HAP-1 (cell line): ENCODE measurements around the gene BNC1.

ENCODE experiments used
- DNase-seq, 2 experiments: peaks; one replicate each; pipeline ENCODE4 v3.0.0-alpha.2; 2016 to 2020; ENCODE audit warnings: low spot score in 2 of 2
- H3K27me3 ChIP-seq: fragments of 250-450 bp; sonication (Bioruptor Pico); 2 replicates; pipeline ENCODE4 v1.5.1; 2020; ENCODE audit warnings: low read depth, mild to moderate bottlenecking, moderate library complexity
- H3K36me3 ChIP-seq: fragments of 250-450 bp; sonication (Bioruptor Pico); replicated peaks from 2 replicates; pipeline ENCODE4 v1.5.1; 2020; ENCODE audit warnings: mild to moderate bottlenecking
- H3K4me1 ChIP-seq: fragments of 250-450 bp; sonication (Bioruptor Pico); 2 replicates; pipeline ENCODE4 v1.5.1; 2020; ENCODE audit warnings: mild to moderate bottlenecking
- H3K4me3 ChIP-seq: fragments of 250-450 bp; sonication (Bioruptor Pico); 2 replicates; pipeline ENCODE4 v1.5.1; 2020; ENCODE audit warnings: mild to moderate bottlenecking, moderate library complexity
- H3K9me3 ChIP-seq: fragments of 250-450 bp; sonication (Bioruptor Pico); 2 replicates; pipeline ENCODE4 v1.5.1; 2020; ENCODE audit warnings: mild to moderate bottlenecking, moderate library complexity
- in situ Hi-C: fragments of 300-500 bp; cut with MboI; formaldehyde crosslinking; loops from 3 replicates; pipeline ENCODE4 v1.14.3; 2020; ENCODE audit warnings: low sequenced_read_pairs, inconsistent platforms, mixed read lengths

Gene BNC1

DNA sequence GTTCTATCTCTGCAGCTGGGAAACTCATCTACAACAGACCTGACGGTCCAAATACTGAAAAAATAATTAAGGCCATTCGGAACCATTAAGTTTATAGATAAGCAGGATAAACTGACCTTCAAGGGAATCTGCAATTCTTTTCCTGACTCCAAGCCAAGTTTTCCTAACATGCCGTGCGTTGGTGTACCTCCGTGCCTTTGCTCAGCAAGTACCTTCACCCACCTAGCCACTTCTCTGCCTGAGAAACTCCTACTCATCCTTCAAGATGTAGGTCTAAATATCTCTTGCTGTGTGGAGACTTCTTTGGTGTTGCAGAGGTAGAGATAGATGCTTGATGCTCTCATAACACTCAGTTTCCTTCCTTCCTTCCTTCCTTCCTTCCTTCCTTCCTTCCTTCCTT is 24.2 kb upstream of the BNC1 start:
- H3K27me3 ChIP-seq: no peaks in the 10 kb centered on the region
- no peaks in the 10 kb centered on the region for H3K36me3 ChIP-seq
- in situ Hi-C loops: no loop called here
- H3K4me1 ChIP-seq: peaks cover 10% of the 10 kb centered on the region
- DNase-seq: no peak
- no peaks in the 10 kb centered on the region for H3K9me3 ChIP-seq
- H3K4me3 ChIP-seq: no peak overlapping the region

DNA sequence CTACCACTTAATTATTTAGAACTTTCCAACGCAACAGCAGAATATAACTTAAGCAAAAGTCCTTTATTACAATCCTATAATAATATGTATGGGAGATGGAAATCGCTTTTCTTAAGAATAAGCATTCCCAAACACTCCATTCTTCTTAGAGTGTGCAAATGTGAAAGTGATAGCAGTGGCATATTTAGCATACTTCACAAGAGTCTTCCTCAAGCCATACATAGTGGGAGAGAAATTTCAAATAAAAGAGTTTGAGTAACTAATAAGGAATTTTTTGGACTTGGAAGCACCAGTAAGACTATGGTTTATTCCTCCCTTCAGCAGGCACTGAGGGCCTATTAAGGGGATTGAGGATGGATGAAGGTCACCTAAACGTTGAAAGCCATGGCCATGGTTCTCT is 22.1 kb upstream of the BNC1 start:
- no peaks in the 10 kb centered on the region for H3K27me3 ChIP-seq
- no peaks in the 10 kb centered on the region for H3K36me3 ChIP-seq
- no peak for DNase-seq
- no peaks in the 10 kb centered on the region for H3K9me3 ChIP-seq
- in situ Hi-C loops: no loop called here
- H3K4me1 ChIP-seq: peaks cover 10% of the 10 kb centered on the region
- no peak overlapping the region for H3K4me3 ChIP-seq

DNA sequence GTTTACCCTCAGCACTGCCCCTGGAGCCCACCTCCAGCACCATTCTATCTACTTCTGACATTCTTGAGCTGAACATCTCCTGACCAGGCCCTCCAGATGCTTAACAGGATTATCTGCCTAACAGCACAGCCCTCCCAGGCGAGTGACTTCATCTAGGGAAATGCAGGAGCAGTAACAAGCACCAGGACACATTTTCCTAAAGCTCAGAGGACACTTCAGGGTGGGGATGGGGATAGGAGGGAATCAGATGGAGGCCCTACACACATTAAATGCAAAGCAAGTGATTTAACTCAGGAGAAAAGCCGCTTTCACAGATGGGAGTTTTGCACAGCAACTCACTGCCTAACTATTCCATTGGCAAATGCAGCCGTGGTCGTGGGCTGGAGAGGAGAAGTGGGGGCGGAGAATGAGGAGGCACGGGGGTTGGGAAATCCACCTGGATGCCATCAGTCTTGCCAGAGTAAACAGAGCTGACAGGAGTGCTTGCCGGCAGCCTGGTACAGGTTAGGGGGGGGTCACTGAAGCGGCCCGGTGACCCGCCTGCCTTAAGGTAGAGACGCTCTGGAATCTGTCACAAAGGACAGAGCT is 21.3 kb upstream of the BNC1 start:
- no peak overlapping the region for H3K4me3 ChIP-seq
- H3K9me3 ChIP-seq: no peaks in the 10 kb centered on the region
- DNase-seq: no peak
- no peaks in the 10 kb centered on the region for H3K36me3 ChIP-seq
- in situ Hi-C loops: no loop called here
- H3K4me1 ChIP-seq: peaks cover 6% of the 10 kb centered on the region
- H3K27me3 ChIP-seq: no peaks in the 10 kb centered on the region

- no peak for DNase-seq
- H3K9me3 ChIP-seq: no peaks in the 10 kb centered on the region
- H3K4me1 ChIP-seq: no peaks in the 10 kb centered on the region
- in situ Hi-C loops: no loop called here
- peaks cover 2% of the 10 kb centered on the region; the same call in 1 of the 2 replicates for H3K27me3 ChIP-seq
- H3K36me3 ChIP-seq: no peaks in the 10 kb centered on the region
- no peak overlapping the region for H3K4me3 ChIP-seq
Observed at GRCh38 chr15:83304861-83305703, 20.6 kb upstream of the BNC1 start.

- Histone ChIP-seq H3K4me1 (no peaks in the 10 kb centered on the region), H3K4me3 (no peak overlapping the region), H3K27me3 (peaks cover 6% of the 10 kb centered on the region; the same call in 1 of the 2 replicates), H3K36me3 (no peaks in the 10 kb centered on the region), H3K9me3 (no peaks in the 10 kb centered on the region)
- in situ Hi-C loops: no loop called here
- DNase-seq: no peak
Observed at GRCh38 chr15:83303535-83303934, 19.1 kb upstream of the BNC1 start.

- Histone ChIP-seq H3K4me3 (no peak overlapping the region), H3K9me3 (no peaks in the 10 kb centered on the region), H3K4me1 (no peaks in the 10 kb centered on the region), H3K27me3 (peaks cover 6% of the 10 kb centered on the region; the same call in 1 of the 2 replicates), H3K36me3 (no peaks in the 10 kb centered on the region)
- no peak for DNase-seq
- in situ Hi-C loops: no loop called here
Observed at GRCh38 chr15:83300826-83301225, 16.4 kb upstream of the BNC1 start.

- in situ Hi-C loops: no loop called here
- no peak for DNase-seq
- peaks cover 6% of the 10 kb centered on the region; the same call in 1 of the 2 replicates for H3K27me3 ChIP-seq
- H3K4me1 ChIP-seq: no peaks in the 10 kb centered on the region
- no peak overlapping the region for H3K4me3 ChIP-seq
- H3K9me3 ChIP-seq: no peaks in the 10 kb centered on the region
- H3K36me3 ChIP-seq: no peaks in the 10 kb centered on the region
Observed at GRCh38 chr15:83299462-83299861, 15.0 kb upstream of the BNC1 start.

DNA sequence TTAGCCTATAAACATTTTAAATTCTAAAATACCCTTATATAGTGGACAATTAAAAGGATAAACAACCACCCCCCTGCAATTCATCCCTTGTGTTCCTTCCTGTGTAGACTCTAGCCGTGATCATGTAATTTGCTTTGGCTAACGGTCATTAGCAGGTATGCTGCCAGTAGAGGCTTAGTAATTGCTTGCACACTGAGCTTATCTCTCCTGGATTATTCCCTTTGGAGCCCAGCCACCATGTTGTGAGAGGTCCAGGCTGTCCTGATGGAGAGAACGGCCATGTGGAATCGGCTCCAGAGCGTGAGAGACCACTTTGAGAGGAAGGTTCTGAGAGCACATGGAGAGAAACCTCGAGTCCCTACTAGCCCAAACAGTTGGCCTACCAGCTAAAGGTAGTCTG is 11.0 kb upstream of the BNC1 start:
- peaks cover 13% of the 10 kb centered on the region for H3K27me3 ChIP-seq
- no peaks in the 10 kb centered on the region for H3K4me1 ChIP-seq
- no peaks in the 10 kb centered on the region for H3K36me3 ChIP-seq
- in situ Hi-C loops: no loop called here
- H3K9me3 ChIP-seq: no peaks in the 10 kb centered on the region
- H3K4me3 ChIP-seq: no peak overlapping the region
- DNase-seq: no peak

- Histone ChIP-seq H3K27me3 (peaks cover 6% of the 10 kb centered on the region; the same call in 1 of the 2 replicates), H3K4me3 (no peak overlapping the region), H3K9me3 (no peaks in the 10 kb centered on the region), H3K4me1 (no peaks in the 10 kb centered on the region), H3K36me3 (no peaks in the 10 kb centered on the region)
- DNase-seq: no peak
- in situ Hi-C loops: no loop called here
Observed at GRCh38 chr15:83293201-83293600, 8.7 kb upstream of the BNC1 start.

DNA sequence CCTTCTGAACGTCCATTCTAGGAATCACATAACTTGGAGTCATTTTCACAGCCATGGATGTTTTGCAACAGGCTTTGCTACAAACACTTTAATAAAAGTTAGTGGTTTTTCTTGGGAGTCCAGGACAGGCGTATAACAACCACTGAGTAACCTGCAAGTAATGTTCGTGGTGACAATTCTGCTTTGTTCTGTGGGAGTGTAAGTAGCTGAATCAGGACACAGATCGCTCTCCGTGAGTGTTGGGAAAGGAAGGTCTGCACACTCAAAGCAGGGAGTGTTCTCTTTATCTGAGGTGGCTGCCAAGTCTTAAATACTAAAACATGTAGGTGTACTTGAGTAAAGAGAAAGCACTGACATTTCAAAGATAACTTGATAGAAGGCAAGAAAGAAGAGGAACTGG is 7.9 kb upstream of the BNC1 start:
- no peak for DNase-seq
- Histone ChIP-seq H3K27me3 (peaks cover 6% of the 10 kb centered on the region; the same call in 1 of the 2 replicates), H3K4me1 (no peaks in the 10 kb centered on the region), H3K4me3 (no peak overlapping the region), H3K9me3 (no peaks in the 10 kb centered on the region), H3K36me3 (no peaks in the 10 kb centered on the region)
- in situ Hi-C loops: no loop called here

DNA sequence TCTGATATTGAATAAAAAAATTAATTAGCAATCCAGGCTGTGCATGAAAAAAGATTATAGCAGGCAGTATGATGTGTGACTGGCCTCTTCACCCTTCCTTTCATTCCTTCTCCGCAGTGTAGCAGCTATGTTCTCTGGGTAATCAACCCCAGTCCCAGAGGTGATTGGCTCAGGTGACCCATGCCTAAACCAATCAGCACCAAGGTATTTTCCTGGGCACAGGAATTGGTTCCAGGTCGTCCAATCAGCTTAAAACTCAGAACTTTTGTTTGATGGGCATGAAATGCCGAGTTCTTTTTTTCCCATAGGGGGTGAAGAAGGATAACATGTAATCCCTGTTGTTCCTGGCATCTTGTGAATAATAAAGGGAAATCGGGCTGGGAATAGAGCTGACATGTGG is 5.8 kb upstream of the BNC1 start:
- in situ Hi-C loops: no loop called here
- Histone ChIP-seq H3K36me3 (no peaks in the 10 kb centered on the region), H3K4me1 (no peaks in the 10 kb centered on the region), H3K27me3 (peaks cover 11% of the 10 kb centered on the region), H3K9me3 (no peaks in the 10 kb centered on the region), H3K4me3 (no peak overlapping the region)
- peak in 1 of 2 experiments; percentile 31 for DNase-seq

- no peak overlapping the region for H3K4me3 ChIP-seq
- peaks cover 16% of the 10 kb centered on the region for H3K27me3 ChIP-seq
- H3K4me1 ChIP-seq: no peaks in the 10 kb centered on the region
- no peak for DNase-seq
- in situ Hi-C loops: no loop called here
- no peaks in the 10 kb centered on the region for H3K36me3 ChIP-seq
- no peaks in the 10 kb centered on the region for H3K9me3 ChIP-seq
Observed at GRCh38 chr15:83289160-83289559, 4.7 kb upstream of the BNC1 start.

- H3K36me3 ChIP-seq: no peaks in the 10 kb centered on the region
- no peaks in the 10 kb centered on the region; the same call in 1 of the 2 replicates for H3K9me3 ChIP-seq
- in situ Hi-C loops: no loop called here
- no peaks in the 10 kb centered on the region for H3K4me1 ChIP-seq
- peaks cover 23% of the 10 kb centered on the region for H3K27me3 ChIP-seq
- no peak for DNase-seq
- no peak overlapping the region for H3K4me3 ChIP-seq
Observed at GRCh38 chr15:83288381-83288801, 3.9 kb upstream of the BNC1 start.

DNA sequence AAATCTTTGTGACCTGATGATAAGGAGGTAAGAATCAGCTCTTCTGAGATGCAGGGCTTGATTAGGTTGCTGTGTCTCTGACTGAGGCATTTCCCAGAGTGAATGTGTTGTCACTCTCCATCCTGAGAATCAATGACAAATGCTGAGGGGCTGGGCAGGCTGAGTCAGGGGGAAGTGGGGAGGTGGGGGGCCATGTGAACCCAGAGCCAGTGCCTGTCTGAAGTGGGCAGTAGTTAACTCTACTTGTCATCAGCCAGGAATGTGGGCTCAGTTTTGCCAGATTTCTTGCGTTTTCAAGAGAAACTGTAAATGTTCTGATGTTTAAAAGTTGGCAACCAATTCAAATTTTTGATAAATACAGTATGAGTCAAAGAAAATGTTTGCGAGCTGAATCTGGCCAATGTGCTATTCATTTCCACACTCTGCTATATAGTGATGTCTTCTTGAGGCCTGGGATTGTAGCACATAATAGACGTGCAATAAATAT is 3.1 kb upstream of the BNC1 start:
- Histone ChIP-seq H3K36me3 (no peaks in the 10 kb centered on the region), H3K4me1 (no peaks in the 10 kb centered on the region), H3K9me3 (no peaks in the 10 kb centered on the region; the same call in 1 of the 2 replicates), H3K27me3 (peaks cover 32% of the 10 kb centered on the region), H3K4me3 (no peak overlapping the region)
- DNase-seq: no peak
- in situ Hi-C loops: no loop called here
